Thyroid gland (tissue), 4 donors: ENCODE results near the gene PRDM7. TPM values are rescaled to one million over a fixed set of nuclear protein-coding genes. Genes with fewer than 3 reads are reported as not detected.

Experiments used
- DNase-seq, 2 donors: peaks; one replicate each; pipeline ENCODE4 v3.0.0-alpha.2; 2019
- H3K27ac ChIP-seq, 3 donors: fragments of 200-600 bp; sonication (generic); 1 replicate in 2 of 3; 2 replicates in 1 of 3; pipeline ENCODE4 v1.5.1; 2016 to 2019; ENCODE audit warnings: mild to moderate bottlenecking in 1 of 3, moderate library complexity in 1 of 3
- H3K27me3 ChIP-seq: fragments of 200-600 bp; sonication (generic); one replicate; pipeline ENCODE4 v1.5.1; 2019
- H3K36me3 ChIP-seq, 2 donors: fragments of 200-600 bp; sonication (generic); one replicate each; pipeline ENCODE4 v1.5.1; 2016 to 2019
- H3K4me1 ChIP-seq, 2 donors: fragments of 200-600 bp; sonication (generic); one replicate each; pipeline ENCODE4 v1.5.1; 2017 to 2019
- H3K4me3 ChIP-seq, 3 donors: fragments of 200-600 bp; sonication (generic); replicated peaks in 1 of 3; 1 replicate in 2 of 3; 2 replicates in 1 of 3; pipeline ENCODE4 v1.5.1; 2016; ENCODE audit warnings: mild to moderate bottlenecking in 1 of 3
- H3K9me3 ChIP-seq: fragments of 200-600 bp; sonication (generic); one replicate; pipeline ENCODE4 v1.5.1; 2017
- CTCF ChIP-seq, 6 experiments: fragments of 200-600 bp in 3 of 6; fragments of 450-650 bp in 3 of 6; sonication (generic) in 3 of 6; IDR thresholded peaks; one replicate each; pipeline ENCODE4 v1.5.1; 2016 to 2019; ENCODE audit warnings: antibody characterized with exemption in 6 of 6, mild to moderate bottlenecking in 2 of 6, inconsistent platforms in 1 of 6, moderate library complexity in 1 of 6
- POLR2A ChIP-seq, 2 donors: fragments of 450-650 bp; IDR thresholded peaks; one replicate each; pipeline ENCODE4 v1.6.1; 2017; ENCODE audit warnings: antibody characterized with exemption in 2 of 2, mild to moderate bottlenecking in 2 of 2, moderate library complexity in 1 of 2
- WGBS, 2 donors: methylation state at CpG; one replicate each; pipeline ENCODE4 v1.1.5; 2017; 5-methylcytosine and 5-hydroxymethylcytosine counted together
- intact Hi-C: fragments of 100-400 bp; cut with DNase I; formaldehyde crosslinking; loops from one replicate; pipeline ENCODE4 v1.15.1; 2023
- total RNA-seq, 4 donors: library from RNA; depleted of rRNA; stranded (reverse); fragments of >200 nt; gene quantifications; one replicate each; pipeline ENCODE4 v1.2.3, GENCODE V29; 2016

Gene PRDM7
- total RNA-seq, 4 donors from 2014 or later: not detected

DNA sequence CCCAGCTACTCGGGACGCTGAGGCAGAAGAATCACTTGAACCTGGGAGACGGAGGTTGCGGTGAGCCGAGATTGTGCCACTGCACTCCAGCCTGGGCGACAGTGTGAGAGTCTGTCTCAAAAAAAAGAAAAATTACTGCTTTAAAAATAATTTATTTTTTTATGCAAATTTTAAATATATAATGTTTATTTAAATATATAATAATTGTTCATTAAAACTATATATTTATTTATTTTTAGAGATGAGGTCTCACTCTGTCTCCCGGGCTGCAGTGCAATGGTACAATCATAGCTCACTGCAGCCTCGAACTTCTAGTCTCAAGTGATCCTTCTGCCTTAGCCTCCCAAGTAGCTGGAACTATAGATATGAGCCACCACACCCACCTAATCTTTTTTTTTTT lies 42.6 kb downstream of the PRDM7 start:
- DNase-seq: no peak
- no peak overlapping the region for H3K4me3 ChIP-seq
- H3K27me3 ChIP-seq: no peaks in the 10 kb centered on the region
- no peaks in the 10 kb centered on the region for H3K4me1 ChIP-seq
- intact Hi-C loops: no loop called here
- H3K36me3 ChIP-seq: peaks cover 60 to 63% of the 10 kb centered on the region in 2 donors
- WGBS, 2 donors: 83% methylated on average over 8 of the region's 8 CpGs
- TF ChIP-seq CTCF (IDR thresholded peaks at IDR 0.05): no peak
- TF ChIP-seq POLR2A (IDR thresholded peaks at IDR 0.05): no peak
- H3K9me3 ChIP-seq: no peaks in the 10 kb centered on the region
- no peak overlapping the region for H3K27ac ChIP-seq

- intact Hi-C loops: no loop called here
- Histone ChIP-seq H3K9me3 (no peaks in the 10 kb centered on the region), H3K27ac (no peak overlapping the region), H3K4me3 (no peak overlapping the region), H3K27me3 (no peaks in the 10 kb centered on the region), H3K4me1 (no peaks in the 10 kb centered on the region), H3K36me3 (peaks cover 51 to 52% of the 10 kb centered on the region in 2 donors)
- no peak for TF ChIP-seq POLR2A (IDR thresholded peaks at IDR 0.05)
- no peak for TF ChIP-seq CTCF (IDR thresholded peaks at IDR 0.05)
- 86 to 87% methylated on average over 4 of the region's 4 CpGs for WGBS, 2 donors
- no peak for DNase-seq
Measured at GRCh38 chr16:90033387-90033786, 43.7 kb downstream of the PRDM7 start.

DNA sequence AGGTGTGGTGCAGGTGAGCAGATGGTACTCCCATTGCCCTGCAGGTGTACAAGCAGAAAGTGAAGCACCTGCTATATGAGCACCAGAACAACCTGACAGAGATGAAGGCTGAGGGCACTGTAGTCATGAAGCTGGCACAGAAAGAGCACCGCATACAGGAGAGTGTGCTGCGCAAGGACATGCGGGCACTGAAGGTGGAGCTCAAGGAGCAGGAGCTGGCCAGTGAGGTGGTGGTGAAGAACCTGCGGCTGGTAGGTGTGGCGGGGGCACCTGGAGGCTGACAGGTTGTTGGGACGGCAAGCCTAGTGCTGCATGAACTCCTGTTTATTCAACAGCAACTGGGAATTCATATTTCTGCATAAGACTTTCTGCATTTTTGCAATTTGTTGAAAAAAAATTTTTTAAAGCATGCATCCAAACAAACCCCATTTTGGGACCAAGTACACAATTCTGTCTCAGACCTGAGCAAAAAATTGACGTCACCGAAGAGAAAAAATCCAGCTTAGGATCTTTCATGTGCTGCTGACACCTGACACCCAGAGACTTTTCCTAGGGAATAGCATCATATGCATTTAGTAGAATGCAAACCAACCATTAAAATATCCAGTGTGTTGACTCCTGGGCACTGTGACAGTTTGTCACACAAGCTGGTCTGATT lies 44.3 kb downstream of the PRDM7 start:
- Histone ChIP-seq H3K4me1 (no peaks in the 10 kb centered on the region), H3K4me3 (no peak overlapping the region), H3K9me3 (no peaks in the 10 kb centered on the region), H3K36me3 (peaks cover 46 to 47% of the 10 kb centered on the region in 2 donors), H3K27ac (no peak overlapping the region), H3K27me3 (no peaks in the 10 kb centered on the region)
- TF ChIP-seq POLR2A (IDR thresholded peaks at IDR 0.05) (no peak), CTCF (IDR thresholded peaks at IDR 0.05) (no peak)
- no peak for DNase-seq
- intact Hi-C loops: no loop called here
- 89 to 90% methylated on average over 8 of the region's 8 CpGs for WGBS, 2 donors

DNA sequence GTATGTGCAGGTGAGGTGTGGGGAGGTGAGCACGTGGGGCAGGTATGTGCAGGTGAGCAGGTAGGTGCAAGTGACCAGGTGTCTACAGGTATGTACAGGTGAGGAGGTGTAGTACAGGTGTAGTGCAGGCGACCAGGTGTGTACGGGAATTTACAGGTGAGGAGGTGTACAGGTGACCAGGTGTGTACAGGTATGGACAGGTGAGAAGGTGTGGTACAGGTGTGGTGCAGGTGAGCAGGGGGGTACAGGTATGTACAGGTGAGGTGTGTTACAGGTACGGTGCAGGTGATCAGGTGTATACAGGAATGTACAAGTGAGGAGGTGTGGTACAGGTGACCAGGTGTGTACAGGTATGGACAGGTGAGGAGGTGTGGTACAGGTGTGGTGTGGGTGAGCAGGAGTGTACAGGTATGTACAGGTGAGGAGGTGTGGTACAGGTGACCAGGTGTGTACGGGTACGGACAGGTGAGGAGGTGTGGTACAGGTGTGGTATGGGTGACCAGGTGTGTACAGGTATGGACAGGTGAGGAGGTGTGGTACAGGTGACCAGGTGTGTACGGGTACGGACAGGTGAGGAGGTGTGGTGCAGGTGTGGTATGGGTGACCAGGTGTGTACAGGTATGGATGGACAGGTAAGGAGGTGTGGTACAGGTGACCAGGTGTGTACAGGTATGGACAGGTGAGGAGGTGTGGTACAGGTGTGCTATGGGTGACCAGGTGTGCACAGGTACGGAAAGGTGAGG lies 45.0 kb downstream of the PRDM7 start:
- H3K9me3 ChIP-seq: no peaks in the 10 kb centered on the region
- TF ChIP-seq CTCF (IDR thresholded peaks at IDR 0.05) (no peak), POLR2A (IDR thresholded peaks at IDR 0.05) (no peak)
- H3K36me3 ChIP-seq: peaks cover 42 to 43% of the 10 kb centered on the region in 2 donors
- DNase-seq: no peak
- H3K4me3 ChIP-seq: no peak overlapping the region
- no peaks in the 10 kb centered on the region for H3K27me3 ChIP-seq
- no peak overlapping the region for H3K27ac ChIP-seq
- no peaks in the 10 kb centered on the region for H3K4me1 ChIP-seq
- intact Hi-C loops: no loop called here
- WGBS, 2 donors: 88 to 90% methylated on average over 9 of the region's 9 CpGs
